Measurements from ENCODE around the gene PAK6. TPM values are rescaled to one million over a fixed set of nuclear protein-coding genes. Genes with fewer than 3 reads are reported as not detected.

Gene PAK6
- total RNA-seq, 1 donor from 2014 or later = 13.2 TPM

DNA sequence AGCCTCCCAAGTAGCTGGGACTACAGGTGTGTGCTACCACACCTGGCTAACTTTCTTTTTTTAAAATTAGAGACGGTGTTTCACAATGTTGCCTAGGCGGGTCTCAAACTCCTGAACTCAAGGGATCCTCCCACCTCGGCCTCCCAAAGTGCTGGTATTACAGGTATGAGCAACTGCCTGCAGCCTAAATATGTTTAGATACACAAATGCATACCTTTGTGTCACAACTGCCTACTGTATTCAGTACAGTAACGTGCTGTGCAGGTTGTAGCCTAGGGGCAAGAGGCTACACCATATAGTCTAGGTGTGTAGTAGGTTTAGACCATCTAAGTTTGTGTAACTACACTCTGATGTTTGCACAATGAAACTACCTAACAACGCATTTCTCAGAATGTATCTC, 9.5 kb upstream of the PAK6 start:
- no peaks in the 10 kb centered on the region for H3K4me1 Mint-ChIP-seq (ENCODE audit: low read depth)
- no peaks in the 10 kb centered on the region for H3K27me3 Mint-ChIP-seq
- no peaks in the 10 kb centered on the region for H3K9me3 Mint-ChIP-seq (ENCODE audit: low read depth)
- peaks cover 2% of the 10 kb centered on the region for H3K36me3 Mint-ChIP-seq (ENCODE audit: insufficient read depth)
- H3K4me3 Mint-ChIP-seq (ENCODE audit: low read depth) = no peak overlapping the region
- no peak overlapping the region for H3K27ac Mint-ChIP-seq
- no peak for DNase-seq (ENCODE audit: low spot score, unreplicated experiment)
- TF ChIP-seq, protein P1, sequence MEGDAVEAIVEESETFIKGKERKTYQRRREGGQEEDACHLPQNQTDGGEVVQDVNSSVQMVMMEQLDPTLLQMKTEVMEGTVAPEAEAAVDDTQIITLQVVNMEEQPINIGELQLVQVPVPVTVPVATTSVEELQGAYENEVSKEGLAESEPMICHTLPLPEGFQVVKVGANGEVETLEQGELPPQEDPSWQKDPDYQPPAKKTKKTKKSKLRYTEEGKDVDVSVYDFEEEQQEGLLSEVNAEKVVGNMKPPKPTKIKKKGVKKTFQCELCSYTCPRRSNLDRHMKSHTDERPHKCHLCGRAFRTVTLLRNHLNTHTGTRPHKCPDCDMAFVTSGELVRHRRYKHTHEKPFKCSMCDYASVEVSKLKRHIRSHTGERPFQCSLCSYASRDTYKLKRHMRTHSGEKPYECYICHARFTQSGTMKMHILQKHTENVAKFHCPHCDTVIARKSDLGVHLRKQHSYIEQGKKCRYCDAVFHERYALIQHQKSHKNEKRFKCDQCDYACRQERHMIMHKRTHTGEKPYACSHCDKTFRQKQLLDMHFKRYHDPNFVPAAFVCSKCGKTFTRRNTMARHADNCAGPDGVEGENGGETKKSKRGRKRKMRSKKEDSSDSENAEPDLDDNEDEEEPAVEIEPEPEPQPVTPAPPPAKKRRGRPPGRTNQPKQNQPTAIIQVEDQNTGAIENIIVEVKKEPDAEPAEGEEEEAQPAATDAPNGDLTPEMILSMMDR (IDR thresholded peaks at IDR 0.05; ENCODE audit: unreplicated experiment) = no peak

DNA sequence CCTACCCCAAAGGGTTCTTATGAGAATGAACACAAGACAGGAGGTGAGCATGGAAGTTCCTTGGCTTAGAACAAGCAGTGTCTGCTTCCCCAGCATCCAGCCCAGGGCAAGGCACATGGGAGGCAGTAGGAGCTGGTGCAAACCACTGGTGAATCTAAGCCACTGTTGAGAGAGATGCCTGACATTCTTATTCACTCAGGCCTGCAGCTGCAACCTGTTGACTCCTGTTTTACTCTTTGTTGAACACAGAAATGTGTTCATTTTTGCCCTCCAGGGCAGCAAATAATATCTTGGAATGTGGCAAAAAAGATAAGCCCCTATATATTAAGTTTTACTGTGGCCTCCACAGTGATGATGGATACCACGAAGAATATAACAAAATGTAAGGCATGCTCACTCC, 8.9 kb upstream of the PAK6 start:
- Mint-ChIP-seq H3K27ac (no peak overlapping the region), H3K9me3 (ENCODE audit: low read depth) (no peaks in the 10 kb centered on the region), H3K36me3 (ENCODE audit: insufficient read depth) (peaks cover under 1% of the 10 kb centered on the region), H3K4me1 (ENCODE audit: low read depth) (no peaks in the 10 kb centered on the region), H3K4me3 (ENCODE audit: low read depth) (no peak overlapping the region), H3K27me3 (no peaks in the 10 kb centered on the region)
- no peak for DNase-seq (ENCODE audit: low spot score, unreplicated experiment)
- TF ChIP-seq, protein P1 (IDR thresholded peaks at IDR 0.05; ENCODE audit: unreplicated experiment) = no peak

- H3K36me3 Mint-ChIP-seq (ENCODE audit: insufficient read depth) = no peaks in the 10 kb centered on the region
- H3K9me3 Mint-ChIP-seq (ENCODE audit: low read depth) = no peaks in the 10 kb centered on the region
- no peak for DNase-seq (ENCODE audit: low spot score, unreplicated experiment)
- TF ChIP-seq, protein P1 (IDR thresholded peaks at IDR 0.05; ENCODE audit: unreplicated experiment) = no peak
- H3K27me3 Mint-ChIP-seq = no peaks in the 10 kb centered on the region
- H3K27ac Mint-ChIP-seq = no peak overlapping the region
- H3K4me3 Mint-ChIP-seq (ENCODE audit: low read depth) = no peak overlapping the region
- no peaks in the 10 kb centered on the region for H3K4me1 Mint-ChIP-seq (ENCODE audit: low read depth)
Observed at GRCh38 chr15:40232625-40233070, 6.2 kb upstream of the PAK6 start.

- H3K4me3 Mint-ChIP-seq (ENCODE audit: low read depth) = no peak overlapping the region
- H3K36me3 Mint-ChIP-seq (ENCODE audit: insufficient read depth) = no peaks in the 10 kb centered on the region
- no peaks in the 10 kb centered on the region for H3K27me3 Mint-ChIP-seq
- TF ChIP-seq, protein P1 (IDR thresholded peaks at IDR 0.05; ENCODE audit: unreplicated experiment) = no peak
- DNase-seq (ENCODE audit: low spot score, unreplicated experiment) = no peak
- peaks cover 2% of the 10 kb centered on the region for H3K4me1 Mint-ChIP-seq (ENCODE audit: low read depth)
- H3K9me3 Mint-ChIP-seq (ENCODE audit: low read depth) = no peaks in the 10 kb centered on the region
- no peak overlapping the region for H3K27ac Mint-ChIP-seq
Observed at GRCh38 chr15:40233727-40234577, 4.9 kb upstream of the PAK6 start.

- peak overlapping the region; percentile 53 for H3K27ac Mint-ChIP-seq
- peaks cover 4% of the 10 kb centered on the region for H3K27me3 Mint-ChIP-seq
- H3K4me3 Mint-ChIP-seq (ENCODE audit: low read depth) = no peak overlapping the region
- H3K9me3 Mint-ChIP-seq (ENCODE audit: low read depth) = no peaks in the 10 kb centered on the region
- no peaks in the 10 kb centered on the region for H3K36me3 Mint-ChIP-seq (ENCODE audit: insufficient read depth)
- peaks cover 8% of the 10 kb centered on the region for H3K4me1 Mint-ChIP-seq (ENCODE audit: low read depth)
- TF ChIP-seq, protein P1 (IDR thresholded peaks at IDR 0.05; ENCODE audit: unreplicated experiment) = no peak
- no peak for DNase-seq (ENCODE audit: low spot score, unreplicated experiment)
Observed at GRCh38 chr15:40234783-40235182, 4.1 kb upstream of the PAK6 start.

Measured in progenitor cell of endocrine pancreas (in vitro differentiated cells).